Endothelial cell of umbilical vein (primary cell): ENCODE data around the gene CD80. TPM values are rescaled to one million over a fixed set of nuclear protein-coding genes. Genes with fewer than 3 reads are reported as not detected.

Experiments
- BruUV-seq: library from RNA; stranded (reverse); fragments of 400-500 nt; replicated peaks from 2 replicates; lab custom pipeline; 2021; lab: Mats Ljungman, UMichigan
- CTCF ChIA-PET: fragments of 300-600, 350-600 bp; sonication (Branson Sonifier 250); formaldehyde crosslinking; loops from one replicate; lab custom pipeline; 2021; ENCODE audit warnings: antibody characterized with exemption, inconsistent platforms; lab: Charles Lee
- POLR2A ChIA-PET: fragments of 300-600, 350-600 bp; sonication (Branson Sonifier 250); formaldehyde crosslinking; loops from one replicate; lab custom pipeline; 2021; ENCODE audit warnings: antibody characterized with exemption, inconsistent platforms; lab: Charles Lee
- DNase-seq: peaks from one replicate; pipeline ENCODE4 v3.0.0-alpha.2; 2011; ENCODE audit warnings: low read depth, low spot score
- FAIRE-seq: peaks from 2 replicates; lab custom pipeline; 2011; peaks lifted over from hg19 to GRCh38; lab: Jason Lieb, UNC
- H2AFZ ChIP-seq: 2 replicates; pipeline ENCODE4 v1.6.0; 2012; ENCODE audit warnings: low read depth, low read length, control low read depth, inconsistent platforms
- H3K27ac ChIP-seq: 2 replicates; pipeline ENCODE4 v1.5.1; 2011; ENCODE audit warnings: low read depth, mild to moderate bottlenecking, control low read depth, low read length, moderate library complexity; ENCODE audit not compliant: insufficient read depth
- H3K27me3 ChIP-seq, 2 experiments: 2 replicates each; pipeline versions ENCODE4 v1.6.0 to v1.6.1; 2011; ENCODE audit warnings: low read length in 2 of 2, mixed read lengths in 1 of 2; ENCODE audit not compliant: control insufficient read depth in 2 of 2, insufficient read depth in 2 of 2
- H3K36me3 ChIP-seq, 2 experiments: 2 replicates in 1 of 2; 3 replicates in 1 of 2; pipeline ENCODE4 v1.5.1; 2011; ENCODE audit warnings: low read length in 2 of 2, mild to moderate bottlenecking in 1 of 2, moderate library complexity in 1 of 2; ENCODE audit not compliant: control insufficient read depth in 2 of 2, insufficient read depth in 2 of 2; ENCODE audit errors: extremely low read depth in 1 of 2
- H3K4me1 ChIP-seq: 3 replicates; pipeline ENCODE4 v1.5.1; 2011; ENCODE audit warnings: mild to moderate bottlenecking, low read length; ENCODE audit not compliant: control insufficient read depth, insufficient read depth; ENCODE audit errors: extremely low read depth
- H3K4me2 ChIP-seq: 2 replicates; pipeline ENCODE4 v1.6.1; 2011; ENCODE audit warnings: low read length, control low read depth, mixed read lengths; ENCODE audit not compliant: insufficient read depth
- H3K4me3 ChIP-seq, 3 experiments: fragments of 200-600 bp in 1 of 3; sonication (generic), shearing (Covaris generic) in 1 of 3; replicated peaks in 1 of 3; 2 replicates each; pipeline ENCODE4 v1.5.1; 2011 to 2016; ENCODE audit warnings: control low read depth in 3 of 3, low read length in 3 of 3, mild to moderate bottlenecking in 2 of 3, inconsistent platforms in 1 of 3, low read depth in 1 of 3, moderate library complexity in 1 of 3; ENCODE audit not compliant: insufficient read depth in 1 of 3
- H3K79me2 ChIP-seq: 2 replicates; pipeline ENCODE4 v1.6.0; 2012; ENCODE audit warnings: low read length, inconsistent platforms; ENCODE audit not compliant: control insufficient read depth, insufficient read depth
- H3K9ac ChIP-seq: replicated peaks from 2 replicates; pipeline ENCODE3; 2011; ENCODE audit warnings: low read length, control low read depth; ENCODE audit not compliant: insufficient read depth; ENCODE audit errors: extremely low read depth
- H3K9me1 ChIP-seq: replicated peaks from 3 replicates; pipeline ENCODE4 v1.6.0; 2011; ENCODE audit warnings: mild to moderate bottlenecking, low read length; ENCODE audit not compliant: control insufficient read depth, insufficient read depth; ENCODE audit errors: extremely low read depth
- H3K9me3 ChIP-seq: replicated peaks from 2 replicates; pipeline ENCODE4 v1.5.1; 2012; ENCODE audit warnings: low read length, inconsistent platforms; ENCODE audit not compliant: control insufficient read depth, insufficient read depth
- H4K20me1 ChIP-seq: replicated peaks from 2 replicates; pipeline ENCODE3; 2011; ENCODE audit warnings: mild to moderate bottlenecking, low read length; ENCODE audit not compliant: control insufficient read depth, insufficient read depth; ENCODE audit errors: extremely low read depth
- EZH2 ChIP-seq: IDR thresholded peaks from 2 replicates; pipeline ENCODE4 v1.6.1; 2012; ENCODE audit warnings: borderline replicate concordance, low read depth, mild to moderate bottlenecking, moderate library complexity, low read length, inconsistent platforms; ENCODE audit not compliant: severe bottlenecking
- FOS ChIP-seq: IDR thresholded peaks from 2 replicates; pipeline ENCODE4 v1.6.1; 2011; ENCODE audit warnings: mild to moderate bottlenecking, low read length, moderate library complexity, borderline replicate concordance; ENCODE audit not compliant: insufficient read depth
- GATA2 ChIP-seq: IDR thresholded peaks from 2 replicates; pipeline ENCODE4 v1.7.0; 2011; ENCODE audit warnings: low read depth, mild to moderate bottlenecking, moderate library complexity, mixed read lengths, low read length; ENCODE audit not compliant: insufficient read length, insufficient read depth
- JUN ChIP-seq: IDR thresholded peaks from 2 replicates; pipeline ENCODE4 v1.6.1; 2011; ENCODE audit warnings: borderline replicate concordance, low read depth; ENCODE audit not compliant: insufficient read length, insufficient read depth
- MYC ChIP-seq: IDR thresholded peaks from one replicate; pipeline ENCODE4 v1.6.1; 2011; ENCODE audit warnings: mild to moderate bottlenecking, low read depth, low read length
- POLR2A ChIP-seq: IDR thresholded peaks from 2 replicates; pipeline ENCODE4 v1.6.1; 2012; ENCODE audit warnings: low read depth, mild to moderate bottlenecking, control low read depth, low read length
- POLR2AphosphoS5 ChIP-seq: IDR thresholded peaks from 2 replicates; pipeline ENCODE4 v1.6.1; 2012; ENCODE audit warnings: low read depth, mild to moderate bottlenecking, control low read depth, low read length, moderate library complexity; ENCODE audit not compliant: insufficient read depth
- dilution Hi-C: fragments of 300-500 bp; cut with MboI; formaldehyde crosslinking; loops from one replicate; pipeline ENCODE4 v1.15.0; 2019; ENCODE audit warnings: low sequenced_read_pairs; ENCODE audit not compliant: extremely low pct_ligation_motif_present
- intact Hi-C: fragments of 100-400 bp; cut with micrococcal nuclease; formaldehyde crosslinking; loops from one replicate; pipeline ENCODE4 v1.10.0; 2022
- polyA plus RNA-seq, 4 experiments: library from polyadenylated mRNA; depleted of rRNA in 3 of 4; stranded (reverse) in 3 of 4; unstranded in 1 of 4; fragments of >200 nt; gene quantifications; 2 replicates each; pipeline versions ENCODE4 v1.2.1 to v1.2.3, GENCODE V29; 2011 to 2012; ENCODE audit warnings: missing spikeins in 1 of 4
- total RNA-seq: library from RNA; stranded (reverse); gene quantifications from 2 replicates; pipeline ENCODE4 v1.2.3, GENCODE V29; 2021
- TF ChIP-seq, protein P1 (sequence below): IDR thresholded peaks from 2 replicates; pipeline ENCODE4 v1.6.1; 2011; ENCODE audit not compliant: insufficient read depth, insufficient read length
- TF ChIP-seq, protein P2 (sequence below), 2 donors: IDR thresholded peaks; 1 replicate in 1 of 2; 2 replicates in 1 of 2; pipeline ENCODE4 v1.5.1; 2011; ENCODE audit warnings: low read length in 2 of 2, mild to moderate bottlenecking in 2 of 2, moderate library complexity in 2 of 2, control low read depth in 1 of 2, inconsistent platforms in 1 of 2, low read depth in 1 of 2; ENCODE audit not compliant: insufficient read depth in 1 of 2; ENCODE audit errors: extremely low read depth in 1 of 2

Gene CD80
- total and polyA plus RNA-seq, 2 donors (not counting 3 experiments of a cell fraction or from before 2014, with no cell fraction given), result not detected

DNA sequence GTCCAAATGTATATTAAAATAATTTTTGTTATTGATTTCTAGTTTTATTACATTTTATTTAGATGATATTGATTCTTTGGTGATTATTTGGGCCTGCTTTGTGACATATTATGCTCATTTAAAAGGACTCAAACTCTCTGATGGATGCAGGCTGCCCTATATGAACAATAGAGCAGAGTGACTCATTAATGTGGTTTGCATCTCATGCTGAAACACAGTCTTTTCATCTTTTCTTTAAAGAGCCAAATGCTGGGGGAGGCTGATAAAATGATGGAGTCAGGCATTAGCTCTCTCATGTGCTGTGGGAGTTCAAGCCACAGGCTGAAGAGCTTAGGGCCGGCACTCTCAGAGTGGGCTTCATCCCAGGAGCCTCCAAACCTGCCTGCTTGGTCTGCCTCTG, 45.5 kb upstream of the CD80 start:
- Histone ChIP-seq H3K27me3 (peaks cover 8 to 10% of the 10 kb centered on the region in 2 experiments), H3K9me1 (no peaks in the 10 kb centered on the region), H4K20me1 (no peaks in the 10 kb centered on the region), H3K27ac (no peak overlapping the region), H3K4me3 (no peak overlapping the region), H3K4me2 (no peak overlapping the region), H3K9ac (no peak overlapping the region), H3K36me3 (no peaks in the 10 kb centered on the region), H3K9me3 (no peaks in the 10 kb centered on the region), H3K79me2 (no peaks in the 10 kb centered on the region), H3K4me1 (peaks cover 9% of the 10 kb centered on the region), H2AFZ (no peak overlapping the region)
- dilution Hi-C loops (no loop called here), intact Hi-C loops (no loop called here)
- CTCF ChIA-PET, result interaction anchor here (1.0 to 1.6 kb wide), 2 partner anchors 45 to 72 kb away, joined by 3 to 4 read pairs; partner anchors contain the start of gene COX17
- BruUV-seq, result no TSS peak
- POLR2A ChIA-PET, result no interaction called here
- TF ChIP-seq FOS (peak; percentile 63), GATA2 (no peak), JUN (peak; percentile 14)
- DNase-seq, result no peak
- peak; percentile 57 for FAIRE-seq

DNA sequence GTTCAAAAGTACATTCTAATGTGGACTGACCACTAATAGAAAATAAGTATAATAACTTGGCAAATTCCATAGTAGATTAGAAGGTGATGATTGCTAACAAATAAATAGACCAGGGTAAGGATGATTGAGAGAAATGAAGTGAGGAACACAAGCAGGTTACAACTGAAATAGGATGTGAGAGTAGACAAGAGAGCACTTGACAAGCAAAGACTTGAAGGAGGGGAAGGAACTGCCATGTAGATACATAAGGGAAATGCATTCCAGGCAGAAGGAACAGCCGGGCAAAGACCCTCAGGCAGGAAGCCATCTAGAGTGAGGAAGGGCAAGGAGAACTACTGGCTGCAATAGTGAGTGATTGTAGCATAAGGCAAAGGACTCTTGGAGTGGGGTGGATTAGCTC, 43.3 kb upstream of the CD80 start:
- intact Hi-C loops, result no loop called here

More for the DNA sequence above, 43.3 kb upstream of the CD80 start:
- Histone ChIP-seq H3K4me3 (no peak overlapping the region), H3K4me1 (peaks cover 13% of the 10 kb centered on the region), H3K79me2 (no peaks in the 10 kb centered on the region), H3K9me1 (no peaks in the 10 kb centered on the region), H3K9ac (no peak overlapping the region), H3K36me3 (no peaks in the 10 kb centered on the region), H3K27me3 (peaks cover 0 to 3% of the 10 kb centered on the region in 2 experiments), H4K20me1 (no peaks in the 10 kb centered on the region), H2AFZ (no peak overlapping the region), H3K27ac (no peak overlapping the region), H3K9me3 (no peaks in the 10 kb centered on the region), H3K4me2 (no peak overlapping the region)
- BruUV-seq, result no TSS peak
- dilution Hi-C loops, result no loop called here
- FAIRE-seq (no peak), DNase-seq (peak; percentile 13)
- POLR2A ChIA-PET, result no interaction called here
- CTCF ChIA-PET, result no interaction called here
- TF ChIP-seq EZH2 (no peak), FOS (no peak), JUN (no peak), POLR2A (no peak), GATA2 (no peak), POLR2AphosphoS5 (no peak), MYC (no peak)
- TF ChIP-seq, protein P1, sequence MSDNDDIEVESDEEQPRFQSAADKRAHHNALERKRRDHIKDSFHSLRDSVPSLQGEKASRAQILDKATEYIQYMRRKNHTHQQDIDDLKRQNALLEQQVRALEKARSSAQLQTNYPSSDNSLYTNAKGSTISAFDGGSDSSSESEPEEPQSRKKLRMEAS, result no peak
- TF ChIP-seq, protein P2, sequence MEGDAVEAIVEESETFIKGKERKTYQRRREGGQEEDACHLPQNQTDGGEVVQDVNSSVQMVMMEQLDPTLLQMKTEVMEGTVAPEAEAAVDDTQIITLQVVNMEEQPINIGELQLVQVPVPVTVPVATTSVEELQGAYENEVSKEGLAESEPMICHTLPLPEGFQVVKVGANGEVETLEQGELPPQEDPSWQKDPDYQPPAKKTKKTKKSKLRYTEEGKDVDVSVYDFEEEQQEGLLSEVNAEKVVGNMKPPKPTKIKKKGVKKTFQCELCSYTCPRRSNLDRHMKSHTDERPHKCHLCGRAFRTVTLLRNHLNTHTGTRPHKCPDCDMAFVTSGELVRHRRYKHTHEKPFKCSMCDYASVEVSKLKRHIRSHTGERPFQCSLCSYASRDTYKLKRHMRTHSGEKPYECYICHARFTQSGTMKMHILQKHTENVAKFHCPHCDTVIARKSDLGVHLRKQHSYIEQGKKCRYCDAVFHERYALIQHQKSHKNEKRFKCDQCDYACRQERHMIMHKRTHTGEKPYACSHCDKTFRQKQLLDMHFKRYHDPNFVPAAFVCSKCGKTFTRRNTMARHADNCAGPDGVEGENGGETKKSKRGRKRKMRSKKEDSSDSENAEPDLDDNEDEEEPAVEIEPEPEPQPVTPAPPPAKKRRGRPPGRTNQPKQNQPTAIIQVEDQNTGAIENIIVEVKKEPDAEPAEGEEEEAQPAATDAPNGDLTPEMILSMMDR (IDR thresholded peaks at IDR 0.05; ENCODE audit: extremely low read depth in 1 of 2, insufficient read depth in 1 of 2, low read depth in 1 of 2, low read length in 2 of 2), result no peak
